ENCODE data around the gene SH3PXD2B.

DNA sequence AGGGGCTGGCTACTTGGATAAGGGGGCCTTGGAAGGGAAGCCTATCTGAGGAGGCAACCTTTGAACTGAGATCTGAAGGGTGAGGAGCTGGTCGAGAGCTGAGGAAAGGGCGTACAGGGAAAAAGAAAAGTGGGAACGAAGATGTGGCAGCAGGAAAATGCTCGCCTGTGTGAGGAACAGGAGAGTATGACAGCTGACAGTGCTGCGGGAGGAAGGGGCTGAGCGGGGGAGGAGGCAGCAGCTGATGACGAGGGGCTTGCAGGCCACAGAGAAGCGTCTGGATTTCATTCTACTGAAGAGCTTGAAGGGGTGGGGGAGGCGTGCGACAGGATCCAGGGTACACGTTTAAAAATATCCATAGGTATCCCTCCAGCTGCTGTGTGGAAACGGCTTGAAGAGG is 28.9 kb downstream of the SH3PXD2B start:
- TF ChIP-seq EZH2 (IDR thresholded peaks at IDR 0.05; ENCODE audit: insufficient read depth, poor library complexity, severe bottlenecking) (no peak), EZH2phosphoT487 (IDR thresholded peaks at IDR 0.05; ENCODE audit: insufficient read depth, low read depth) (no peak)
